GM19240 (cell line): ENCODE data around the gene CEP72.
A peak's percentile ranks its signal among the peaks of the same experiment; 100 is the strongest.

ENCODE experiments used
- DNase-seq: peaks from one replicate; pipeline ENCODE4 v3.0.0; 2011; ENCODE audit warnings: low spot score; ENCODE audit not compliant: insufficient read length

CEP72 gene

GRCh38 chr5:638501-639252 lies 26.5 kb downstream of the CEP72 start:
- DNase-seq: no peak

- DNase-seq: no peak
Measured at GRCh38 chr5:639253-639530, 27.1 kb downstream of the CEP72 start.

- DNase-seq: no peak
Measured at GRCh38 chr5:639584-640213, 27.6 kb downstream of the CEP72 start.

- no peak for DNase-seq
Measured at GRCh38 chr5:640461-641330, 28.6 kb downstream of the CEP72 start.

- no peak for DNase-seq
Measured at GRCh38 chr5:641331-641765, 29.2 kb downstream of the CEP72 start.

GRCh38 chr5:642481-642880 lies 30.3 kb downstream of the CEP72 start:
- DNase-seq: no peak

- no peak for DNase-seq
Measured at GRCh38 chr5:643351-643801, 31.2 kb downstream of the CEP72 start.

- peak; percentile 50 for DNase-seq
Measured at GRCh38 chr5:643811-644271, 31.7 kb downstream of the CEP72 start.

GRCh38 chr5:644509-644908 lies 32.4 kb downstream of the CEP72 start:
- no peak for DNase-seq

GRCh38 chr5:644971-645370 lies 32.8 kb downstream of the CEP72 start:
- DNase-seq: no peak

GRCh38 chr5:645421-645820 lies 33.3 kb downstream of the CEP72 start:
- DNase-seq: no peak

- DNase-seq: no peak
Measured at GRCh38 chr5:646396-647201, 34.5 kb downstream of the CEP72 start.

GRCh38 chr5:647311-647710 lies 35.2 kb downstream of the CEP72 start:
- DNase-seq: no peak

- DNase-seq: no peak
Measured at GRCh38 chr5:647727-648126, 35.6 kb downstream of the CEP72 start.

- no peak for DNase-seq
Measured at GRCh38 chr5:651296-652022, 39.3 kb downstream of the CEP72 start.

- DNase-seq: no peak
Measured at GRCh38 chr5:652023-652515, 39.9 kb downstream of the CEP72 start.

GRCh38 chr5:652773-653350 lies 40.7 kb downstream of the CEP72 start:
- no peak for DNase-seq

- no peak for DNase-seq
Measured at GRCh38 chr5:654071-654778, 42.1 kb downstream of the CEP72 start.

GRCh38 chr5:655406-655805 lies 43.3 kb downstream of the CEP72 start:
- DNase-seq: no peak
